Esophagus muscularis mucosa (tissue), 4 donors: ENCODE results near the gene USP33. TPM values are rescaled to one million over a fixed set of nuclear protein-coding genes. Genes with fewer than 3 reads are reported as not detected.

Experiments used
- DNase-seq: peaks from one replicate; pipeline ENCODE4 v3.0.0-alpha.2; 2017; ENCODE audit errors: extremely low spot score
- H3K27ac ChIP-seq, 4 donors: fragments of 200-600 bp; sonication (generic); replicated peaks in 1 of 4; 1 replicate in 3 of 4; 2 replicates in 1 of 4; pipeline ENCODE4 v1.5.1; 2016 to 2019; ENCODE audit warnings: mild to moderate bottlenecking in 1 of 4
- H3K27me3 ChIP-seq, 4 donors: fragments of 200-600 bp; sonication (generic); one replicate each; pipeline versions ENCODE4 v1.5.1 to v1.6.0; 2016 to 2019
- H3K36me3 ChIP-seq, 4 donors: fragments of 200-600 bp; sonication (generic); one replicate each; pipeline ENCODE4 v1.5.1; 2016 to 2019
- H3K4me1 ChIP-seq, 4 donors: fragments of 200-600 bp; sonication (generic); one replicate each; pipeline ENCODE4 v1.5.1; 2016 to 2019
- H3K4me3 ChIP-seq, 4 donors: fragments of 200-600 bp; sonication (generic); 1 replicate in 2 of 4; 2 replicates in 2 of 4; pipeline ENCODE4 v1.5.1; 2016 to 2019; ENCODE audit warnings: mild to moderate bottlenecking in 4 of 4, moderate library complexity in 1 of 4
- H3K9me3 ChIP-seq, 4 donors: fragments of 200-600 bp; sonication (generic); 1 replicate in 3 of 4; 2 replicates in 1 of 4; pipeline ENCODE4 v1.5.1; 2016 to 2019
- CTCF ChIP-seq, 3 experiments: fragments of 200-600 bp in 2 of 3; fragments of 450-650 bp in 1 of 3; sonication (generic) in 2 of 3; IDR thresholded peaks; one replicate each; pipeline ENCODE4 v1.5.1; 2017 to 2019; ENCODE audit warnings: antibody characterized with exemption in 3 of 3, mild to moderate bottlenecking in 2 of 3, moderate library complexity in 1 of 3
- EP300 ChIP-seq: sonication (generic); formaldehyde crosslinking; IDR thresholded peaks from one replicate; pipeline ENCODE4 v1.6.1; 2017; ENCODE audit warnings: antibody characterized with exemption
- POLR2A ChIP-seq: fragments of 450-650 bp; IDR thresholded peaks from one replicate; pipeline ENCODE4 v1.6.1; 2017; ENCODE audit warnings: antibody characterized with exemption, moderate library complexity, mild to moderate bottlenecking, low read depth
- POLR2AphosphoS5 ChIP-seq, 2 donors: sonication (generic); formaldehyde crosslinking; IDR thresholded peaks; one replicate each; pipeline ENCODE4 v1.6.1; 2017; ENCODE audit warnings: antibody characterized with exemption in 2 of 2
- WGBS: methylation state at CpG from one replicate; pipeline ENCODE4 v1.1.5; 2018; 5-methylcytosine and 5-hydroxymethylcytosine counted together
- intact Hi-C: fragments of 100-400 bp; cut with DNase I; formaldehyde crosslinking; loops from one replicate; pipeline ENCODE4 v1.15.1; 2023
- total RNA-seq, 4 donors: library from RNA; depleted of rRNA; stranded (reverse); fragments of >200 nt; gene quantifications; one replicate each; pipeline versions ENCODE4 v1.1.0 to v1.2.1, GENCODE V29; 2016

USP33 gene
- total RNA-seq, 4 donors from 2014 or later: 50.9 to 71.0 (median 59.2) TPM

DNA sequence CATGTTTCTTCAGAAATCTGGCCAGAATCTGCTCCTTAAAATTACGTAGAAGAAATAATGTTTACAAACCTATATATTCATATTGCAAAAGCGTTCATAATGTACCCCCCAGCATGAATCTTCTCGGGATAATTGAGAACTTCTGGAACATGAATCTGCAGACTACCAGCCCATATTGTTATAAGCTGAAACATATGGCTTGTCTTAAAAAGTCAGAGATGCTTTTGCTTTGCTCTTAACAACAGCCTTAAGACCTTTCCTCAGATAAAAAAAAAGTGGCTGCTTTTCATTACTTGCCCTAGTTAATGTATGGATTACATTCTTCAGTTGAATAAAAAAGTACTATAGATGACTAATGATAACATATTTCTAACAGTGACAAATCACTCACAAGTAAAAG is 62.2 kb downstream of the USP33 start:
- H3K4me3 ChIP-seq: no peak overlapping the region
- H3K4me1 ChIP-seq: no peaks in the 10 kb centered on the region
- no peak for DNase-seq
- intact Hi-C loops: no loop called here
- no peak for TF ChIP-seq POLR2A
- no peak for TF ChIP-seq EP300
- no peak for TF ChIP-seq POLR2AphosphoS5 (IDR thresholded peaks at IDR 0.05)
- no peak for TF ChIP-seq CTCF (IDR thresholded peaks at IDR 0.05)
- no peaks in the 10 kb centered on the region for H3K27me3 ChIP-seq
- no peak overlapping the region for H3K27ac ChIP-seq
- H3K36me3 ChIP-seq: peaks cover 15 to 84% (median 46%) of the 10 kb centered on the region in 4 donors
- H3K9me3 ChIP-seq: no peaks in the 10 kb centered on the region
- 94% methylated on average over 3 of the region's 3 CpGs for WGBS

- H3K36me3 ChIP-seq: peaks cover 0 to 29% (median 18%) of the 10 kb centered on the region in 4 donors
- no peak for DNase-seq
- H3K4me1 ChIP-seq: peaks cover 3 to 12% (median 10%) of the 10 kb centered on the region in 4 donors
- no peak overlapping the region for H3K27ac ChIP-seq
- no peaks in the 10 kb centered on the region for H3K9me3 ChIP-seq
- intact Hi-C loops: loop anchor here (10.0 kb wide), 1 partner anchor 94 kb away; no protein-coding TSS in a partner anchor
- no peak overlapping the region for H3K4me3 ChIP-seq
- whole genome bisulfite sequencing: 92% methylated on average over 3 of the region's 3 CpGs
- TF ChIP-seq EP300 (no peak), POLR2A (no peak), CTCF (IDR thresholded peaks at IDR 0.05) (no peak), POLR2AphosphoS5 (IDR thresholded peaks at IDR 0.05) (no peak)
- no peaks in the 10 kb centered on the region for H3K27me3 ChIP-seq
These were observed 70.7 kb downstream of the USP33 start for GRCh38 chr1:77688939-77689338.

DNA sequence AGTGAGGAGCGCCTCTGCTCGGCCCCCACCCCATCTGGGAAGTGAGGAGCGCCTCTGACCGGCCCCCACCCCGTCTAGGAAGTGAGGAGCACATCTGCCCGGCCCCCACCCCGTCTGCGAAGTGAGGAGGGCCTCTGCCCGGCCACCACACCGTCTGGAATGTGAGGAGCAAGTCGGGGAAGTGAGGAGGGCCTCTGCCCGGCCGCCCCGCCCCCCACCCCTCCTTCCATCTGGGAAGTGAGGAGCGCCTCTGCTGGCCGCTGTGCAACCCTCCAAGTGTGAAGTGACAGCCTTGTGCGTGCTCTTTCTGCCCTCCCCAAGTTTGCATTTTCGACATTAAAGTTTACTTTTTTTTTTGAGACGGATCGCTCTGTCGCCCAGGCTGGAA is 72.1 kb downstream of the USP33 start:
- Histone ChIP-seq H3K27ac (no peak overlapping the region), H3K27me3 (no peaks in the 10 kb centered on the region), H3K9me3 (no peaks in the 10 kb centered on the region), H3K4me1 (peaks cover 6 to 17% (median 15%) of the 10 kb centered on the region in 4 donors), H3K36me3 (peaks cover 0 to 19% (median 8%) of the 10 kb centered on the region in 4 donors), H3K4me3 (peak overlapping the region; percentile 30 to 45 (median 41))
- 31% methylated on average over 13 of the region's 21 CpGs for WGBS
- TF ChIP-seq POLR2AphosphoS5 (IDR thresholded peaks at IDR 0.05) (no peak), EP300 (no peak), CTCF (IDR thresholded peaks at IDR 0.05) (peak in 1 of 3 experiments; percentile 50), POLR2A (no peak)
- DNase-seq: no peak
- intact Hi-C loops: loop anchor here (10.0 kb wide), 1 partner anchor 93 kb away; no protein-coding TSS in a partner anchor

GRCh38 chr1:77686796-77687518 is 72.7 kb downstream of the USP33 start:
- DNase-seq: no peak
- peak overlapping the region in 3 of 4 donors; percentile 30 to 44 (median 38) for H3K4me3 ChIP-seq
- peaks cover 6 to 18% (median 16%) of the 10 kb centered on the region in 4 donors for H3K4me1 ChIP-seq
- no peak overlapping the region for H3K27ac ChIP-seq
- H3K36me3 ChIP-seq: peaks cover 0 to 13% (median 5%) of the 10 kb centered on the region in 4 donors
- intact Hi-C loops: loop anchor here (10.0 kb wide), 1 partner anchor 92 kb away; no protein-coding TSS in a partner anchor
- no peaks in the 10 kb centered on the region for H3K9me3 ChIP-seq
- TF ChIP-seq CTCF (IDR thresholded peaks at IDR 0.05) (no peak), EP300 (no peak), POLR2AphosphoS5 (IDR thresholded peaks at IDR 0.05) (no peak), POLR2A (no peak)
- 85% methylated on average over 6 of the region's 33 CpGs for WGBS
- no peaks in the 10 kb centered on the region for H3K27me3 ChIP-seq
